Cerebellar cortex (tissue), 1 donor: Measurements from ENCODE around the gene ALPP.
"Not testable (repeated sequence)": the region's sequence is repeated elsewhere in the genome, so short reads cannot be mapped to it uniquely, and the experiment has no call there.

Experiments
- DNase-seq: peaks from one replicate; pipeline ENCODE4 v3.0.0-alpha.2; 2015; ENCODE audit warnings: low spot score

Gene ALPP

GRCh38 chr2:232406556-232407310, 28.2 kb downstream of the ALPP start, which contains the start of gene ALPG:
Gene ALPG, plus strand, starts transcription at chr2:232406844. Its CDS starts 51 bp downstream, at chr2:232406895.
- DNase-seq: no peak

GRCh38 chr2:232407428-232408150, 29.0 kb downstream of the ALPP start:
- DNase-seq: not testable (repeated sequence)

- not testable (repeated sequence) for DNase-seq
Observed at GRCh38 chr2:232408269-232408668, 29.7 kb downstream of the ALPP start.

GRCh38 chr2:232409617-232410016, 31.1 kb downstream of the ALPP start:
- DNase-seq: not testable (repeated sequence)

GRCh38 chr2:232410238-232410900, 31.8 kb downstream of the ALPP start:
- no peak for DNase-seq

- no peak for DNase-seq
Observed at GRCh38 chr2:232411901-232412629, 33.5 kb downstream of the ALPP start.

- DNase-seq: no peak
Observed at GRCh38 chr2:232412986-232413385, 34.4 kb downstream of the ALPP start.

- no peak for DNase-seq
Observed at GRCh38 chr2:232415138-232415690, 36.7 kb downstream of the ALPP start.

GRCh38 chr2:232415736-232416520, 37.4 kb downstream of the ALPP start:
- no peak for DNase-seq

GRCh38 chr2:232416521-232417470, 38.2 kb downstream of the ALPP start:
- no peak for DNase-seq

- no peak for DNase-seq
Observed at GRCh38 chr2:232417489-232417888, 38.9 kb downstream of the ALPP start.

- DNase-seq: no peak
Observed at GRCh38 chr2:232418056-232418455, 39.5 kb downstream of the ALPP start.

- DNase-seq: no peak
Observed at GRCh38 chr2:232418466-232419244, 40.1 kb downstream of the ALPP start.

- no peak for DNase-seq
Observed at GRCh38 chr2:232419245-232420072, 40.9 kb downstream of the ALPP start.

GRCh38 chr2:232420073-232420454, 41.5 kb downstream of the ALPP start:
- DNase-seq: no peak

GRCh38 chr2:232420463-232421188, 42.1 kb downstream of the ALPP start:
- DNase-seq: no peak

GRCh38 chr2:232421189-232421785, 42.7 kb downstream of the ALPP start:
- DNase-seq: no peak
